ENCODE data around the gene CFAP100.

- TF ChIP-seq, protein P1, sequence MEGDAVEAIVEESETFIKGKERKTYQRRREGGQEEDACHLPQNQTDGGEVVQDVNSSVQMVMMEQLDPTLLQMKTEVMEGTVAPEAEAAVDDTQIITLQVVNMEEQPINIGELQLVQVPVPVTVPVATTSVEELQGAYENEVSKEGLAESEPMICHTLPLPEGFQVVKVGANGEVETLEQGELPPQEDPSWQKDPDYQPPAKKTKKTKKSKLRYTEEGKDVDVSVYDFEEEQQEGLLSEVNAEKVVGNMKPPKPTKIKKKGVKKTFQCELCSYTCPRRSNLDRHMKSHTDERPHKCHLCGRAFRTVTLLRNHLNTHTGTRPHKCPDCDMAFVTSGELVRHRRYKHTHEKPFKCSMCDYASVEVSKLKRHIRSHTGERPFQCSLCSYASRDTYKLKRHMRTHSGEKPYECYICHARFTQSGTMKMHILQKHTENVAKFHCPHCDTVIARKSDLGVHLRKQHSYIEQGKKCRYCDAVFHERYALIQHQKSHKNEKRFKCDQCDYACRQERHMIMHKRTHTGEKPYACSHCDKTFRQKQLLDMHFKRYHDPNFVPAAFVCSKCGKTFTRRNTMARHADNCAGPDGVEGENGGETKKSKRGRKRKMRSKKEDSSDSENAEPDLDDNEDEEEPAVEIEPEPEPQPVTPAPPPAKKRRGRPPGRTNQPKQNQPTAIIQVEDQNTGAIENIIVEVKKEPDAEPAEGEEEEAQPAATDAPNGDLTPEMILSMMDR (IDR thresholded peaks at IDR 0.05; ENCODE audit: low read depth, low read length), result no peak
- TF ChIP-seq EZH2phosphoT487 (IDR thresholded peaks at IDR 0.05; ENCODE audit: low read depth), result no peak
These were observed 27.4 kb downstream of the CFAP100 start for GRCh38 chr3:126422121-126422520.
